ENCODE results near the gene DDI2. TPM values are rescaled to one million over a fixed set of nuclear protein-coding genes. Genes with fewer than 3 reads are reported as not detected.

DDI2 gene
- total and polyA plus RNA-seq, 4 donors: 7.2 to 94.3 (median 24.2) TPM

- peaks cover 0 to 7% (median 3%) of the 10 kb centered on the region in 4 donors for H3K36me3 ChIP-seq (ENCODE audit: control insufficient read depth in 4 of 4, insufficient read depth in 4 of 4, low read length in 4 of 4)
- ATAC-seq (ENCODE audit: insufficient read depth, low FRiP score): no peak
- H3K27ac ChIP-seq (ENCODE audit: low read depth in 1 of 2, low read length in 1 of 2): peak overlapping the region in 1 of 2 donors; percentile 15
- H3K4me3 ChIP-seq: no peak overlapping the region
- no peak overlapping the region for H3K9ac ChIP-seq (ENCODE audit: insufficient read depth in 1 of 2, low read length in 2 of 2)
- no peak for TF ChIP-seq CTCF (IDR thresholded peaks at IDR 0.05; ENCODE audit: control extremely low read depth, extremely low read depth)
- peaks cover 9 to 14% (median 13%) of the 10 kb centered on the region in 5 donors for H3K4me1 ChIP-seq (ENCODE audit: control insufficient read depth in 5 of 5, insufficient read depth in 5 of 5, low read length in 5 of 5)
- DNase-seq: no peak
- 79 to 91% methylated on average over 8 of the region's 8 CpGs for WGBS, 2 donors
- H3K27me3 ChIP-seq (ENCODE audit: control insufficient read depth in 3 of 3, insufficient read depth in 3 of 3, low read length in 2 of 3): no peaks in the 10 kb centered on the region
- H3K9me3 ChIP-seq (ENCODE audit: control insufficient read depth in 4 of 4, insufficient read depth in 3 of 4, low read length in 3 of 4): no peaks in the 10 kb centered on the region
These were observed 90.1 kb downstream of the DDI2 start for GRCh38 chr1:15707239-15707925.

- no peaks in the 10 kb centered on the region for H3K27me3 ChIP-seq (ENCODE audit: control insufficient read depth in 3 of 3, insufficient read depth in 3 of 3, low read length in 2 of 3)
- H3K4me3 ChIP-seq: no peak overlapping the region
- no peak for DNase-seq
- peaks cover 0 to 7% (median 3%) of the 10 kb centered on the region in 4 donors for H3K36me3 ChIP-seq (ENCODE audit: control insufficient read depth in 4 of 4, insufficient read depth in 4 of 4, low read length in 4 of 4)
- no peak overlapping the region for H3K27ac ChIP-seq (ENCODE audit: low read depth in 1 of 2, low read length in 1 of 2)
- TF ChIP-seq CTCF (IDR thresholded peaks at IDR 0.05; ENCODE audit: control extremely low read depth, extremely low read depth): no peak
- H3K9ac ChIP-seq (ENCODE audit: insufficient read depth in 1 of 2, low read length in 2 of 2): no peak overlapping the region
- H3K4me1 ChIP-seq (ENCODE audit: control insufficient read depth in 5 of 5, insufficient read depth in 5 of 5, low read length in 5 of 5): peaks cover 4 to 10% (median 5%) of the 10 kb centered on the region in 5 donors
- no peaks in the 10 kb centered on the region for H3K9me3 ChIP-seq (ENCODE audit: control insufficient read depth in 4 of 4, insufficient read depth in 3 of 4, low read length in 3 of 4)
- ATAC-seq (ENCODE audit: insufficient read depth, low FRiP score): no peak
- 84 to 89% methylated on average over 15 of the region's 15 CpGs for WGBS, 2 donors
These were observed 91.4 kb downstream of the DDI2 start for GRCh38 chr1:15708486-15709137.

GRCh38 chr1:15709226-15709625 lies 92.0 kb downstream of the DDI2 start:
- TF ChIP-seq CTCF (IDR thresholded peaks at IDR 0.05; ENCODE audit: control extremely low read depth, extremely low read depth): no peak
- Histone ChIP-seq H3K4me3 (no peak overlapping the region), H3K27me3 (ENCODE audit: control insufficient read depth in 3 of 3, insufficient read depth in 3 of 3, low read length in 2 of 3) (no peaks in the 10 kb centered on the region), H3K9me3 (ENCODE audit: control insufficient read depth in 4 of 4, insufficient read depth in 3 of 4, low read length in 3 of 4) (no peaks in the 10 kb centered on the region), H3K9ac (ENCODE audit: insufficient read depth in 1 of 2, low read length in 2 of 2) (no peak overlapping the region), H3K27ac (ENCODE audit: low read depth in 1 of 2, low read length in 1 of 2) (no peak overlapping the region), H3K4me1 (ENCODE audit: control insufficient read depth in 5 of 5, insufficient read depth in 5 of 5, low read length in 5 of 5) (peaks cover 0 to 7% (median 5%) of the 10 kb centered on the region in 5 donors), H3K36me3 (ENCODE audit: control insufficient read depth in 4 of 4, insufficient read depth in 4 of 4, low read length in 4 of 4) (peaks cover 0 to 7% (median 3%) of the 10 kb centered on the region in 4 donors)
- WGBS, 2 donors: 89 to 94% methylated on average over 4 of the region's 4 CpGs
- no peak for DNase-seq
- ATAC-seq (ENCODE audit: insufficient read depth, low FRiP score): no peak
